SK-N-SH (cell line): ENCODE measurements around the gene ELMO3.

ENCODE experiments used
- CTCF ChIP-seq: fragments of 200-600 bp; sonication (generic); IDR thresholded peaks from 2 replicates; pipeline ENCODE4 v1.6.1; 2017; ENCODE audit warnings: antibody characterized with exemption, mild to moderate bottlenecking, moderate library complexity
- FOXJ3 ChIP-seq: sonication (generic); formaldehyde crosslinking; IDR thresholded peaks from 2 replicates; pipeline ENCODE4 v1.5.1; 2020; ENCODE audit warnings: mild to moderate bottlenecking, missing genetic modification reagents
- GABPA ChIP-seq: IDR thresholded peaks from 2 replicates; pipeline ENCODE4 v1.4.0; 2012; ENCODE audit warnings: low read depth, mild to moderate bottlenecking
- MAX ChIP-seq: IDR thresholded peaks from 2 replicates; pipeline ENCODE4 v1.4.0; 2012; ENCODE audit warnings: low read depth
- PBX3 ChIP-seq: IDR thresholded peaks from 2 replicates; pipeline ENCODE4; 2012
- POLR2AphosphoS5 ChIP-seq: IDR thresholded peaks from 2 replicates; pipeline ENCODE4 v1.6.1; 2012; ENCODE audit warnings: low read depth, low read length
- REST ChIP-seq: IDR thresholded peaks from 2 replicates; pipeline ENCODE4 v1.6.1; 2012; ENCODE audit warnings: mild to moderate bottlenecking, low read depth, low read length, moderate library complexity
- RXRA ChIP-seq: IDR thresholded peaks from 2 replicates; pipeline ENCODE4 v1.4.0; 2012; ENCODE audit warnings: low read depth, mild to moderate bottlenecking, borderline replicate concordance
- SIN3A ChIP-seq: IDR thresholded peaks from 2 replicates; pipeline ENCODE4 v1.6.1; 2012; ENCODE audit warnings: low read depth, mild to moderate bottlenecking, low read length, moderate library complexity, borderline replicate concordance
- TCF12 ChIP-seq: IDR thresholded peaks from 2 replicates; pipeline ENCODE4 v1.4.0; 2012

GRCh38 chr16:67227567-67227921 is 28.6 kb downstream of the ELMO3 start:
- TF ChIP-seq TCF12 (no peak), CTCF (no peak), GABPA (no peak), MAX (no peak), FOXJ3 (no peak), PBX3 (no peak), POLR2AphosphoS5 (no peak), SIN3A (no peak), RXRA (no peak), REST (no peak)
